ENCODE data around the gene RAD50. TPM values are rescaled to one million over a fixed set of nuclear protein-coding genes. Genes with fewer than 3 reads are reported as not detected.

The RAD50 gene
- total and polyA plus RNA-seq, 2 donors (not counting 1 experiment from before 2014, with no cell fraction given): 21.5 to 35.7 TPM

DNA sequence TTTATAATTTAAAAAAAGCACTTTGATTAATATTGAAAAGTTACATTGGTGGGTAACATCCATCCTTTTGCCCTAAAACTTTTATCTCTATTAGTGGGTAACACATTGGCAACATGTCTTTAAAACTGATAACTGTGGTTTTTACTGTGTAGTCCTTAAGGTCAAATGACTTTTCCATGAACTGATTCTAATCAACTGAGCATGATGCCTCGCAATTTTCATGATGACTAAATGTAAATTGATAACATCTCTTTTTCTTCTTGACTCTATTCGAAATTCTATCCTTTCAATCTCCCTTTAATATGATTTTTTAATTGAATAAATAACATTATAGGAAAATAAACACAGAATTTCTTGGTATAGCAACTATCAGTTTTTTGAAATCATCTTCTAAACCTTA, 7.2 kb upstream of the RAD50 start:
- TF ChIP-seq, protein P1, sequence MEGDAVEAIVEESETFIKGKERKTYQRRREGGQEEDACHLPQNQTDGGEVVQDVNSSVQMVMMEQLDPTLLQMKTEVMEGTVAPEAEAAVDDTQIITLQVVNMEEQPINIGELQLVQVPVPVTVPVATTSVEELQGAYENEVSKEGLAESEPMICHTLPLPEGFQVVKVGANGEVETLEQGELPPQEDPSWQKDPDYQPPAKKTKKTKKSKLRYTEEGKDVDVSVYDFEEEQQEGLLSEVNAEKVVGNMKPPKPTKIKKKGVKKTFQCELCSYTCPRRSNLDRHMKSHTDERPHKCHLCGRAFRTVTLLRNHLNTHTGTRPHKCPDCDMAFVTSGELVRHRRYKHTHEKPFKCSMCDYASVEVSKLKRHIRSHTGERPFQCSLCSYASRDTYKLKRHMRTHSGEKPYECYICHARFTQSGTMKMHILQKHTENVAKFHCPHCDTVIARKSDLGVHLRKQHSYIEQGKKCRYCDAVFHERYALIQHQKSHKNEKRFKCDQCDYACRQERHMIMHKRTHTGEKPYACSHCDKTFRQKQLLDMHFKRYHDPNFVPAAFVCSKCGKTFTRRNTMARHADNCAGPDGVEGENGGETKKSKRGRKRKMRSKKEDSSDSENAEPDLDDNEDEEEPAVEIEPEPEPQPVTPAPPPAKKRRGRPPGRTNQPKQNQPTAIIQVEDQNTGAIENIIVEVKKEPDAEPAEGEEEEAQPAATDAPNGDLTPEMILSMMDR (conservative IDR thresholded peaks at IDR 0.05 in 1 of 2, IDR thresholded peaks at IDR 0.05 in 1 of 2; ENCODE audit: low read depth in 1 of 2, low read length in 2 of 2): no peak
- TF ChIP-seq EZH2 (IDR thresholded peaks at IDR 0.05; ENCODE audit: low read length, missing control alignments): no peak
- Histone ChIP-seq H3K9ac (ENCODE audit: insufficient read depth, low read length) (no peak overlapping the region), H3K27me3 (ENCODE audit: control insufficient read depth, insufficient read depth, low read length) (peaks cover 2% of the 10 kb centered on the region), H4K20me1 (ENCODE audit: control insufficient read depth, extremely low read depth, insufficient read depth, low read length) (no peaks in the 10 kb centered on the region), H2AFZ (ENCODE audit: low read length) (no peak overlapping the region), H3K4me1 (ENCODE audit: control insufficient read depth, extremely low read depth, insufficient read depth, low read length) (no peaks in the 10 kb centered on the region), H3K36me3 (ENCODE audit: control insufficient read depth, insufficient read depth, low read length) (no peaks in the 10 kb centered on the region), H3K4me3 (replicated peaks in 1 of 4; ENCODE audit: control extremely low read depth in 1 of 4, insufficient read depth in 1 of 4, low read depth in 3 of 4, low read length in 4 of 4) (no peak overlapping the region), H3K4me2 (ENCODE audit: extremely low read depth, insufficient read depth, low read length) (no peak overlapping the region), H3K9me3 (ENCODE audit: control insufficient read depth, insufficient read depth, low read depth, low read length) (no peaks in the 10 kb centered on the region), H3K27ac (ENCODE audit: insufficient read depth, low read length) (no peak overlapping the region), H3K79me2 (ENCODE audit: control insufficient read depth, insufficient read depth, low read length) (no peaks in the 10 kb centered on the region)
- DNase-seq (ENCODE audit: low read depth in 2 of 2): no peak

- Histone ChIP-seq H3K27ac (ENCODE audit: insufficient read depth, low read length) (peak overlapping the region; percentile 87), H2AFZ (ENCODE audit: low read length) (peak overlapping the region; percentile 94), H4K20me1 (ENCODE audit: control insufficient read depth, extremely low read depth, insufficient read depth, low read length) (no peaks in the 10 kb centered on the region), H3K36me3 (ENCODE audit: control insufficient read depth, insufficient read depth, low read length) (peaks cover 2% of the 10 kb centered on the region), H3K9ac (ENCODE audit: insufficient read depth, low read length) (peak overlapping the region; percentile 78), H3K4me3 (replicated peaks in 1 of 4; ENCODE audit: control extremely low read depth in 1 of 4, insufficient read depth in 1 of 4, low read depth in 3 of 4, low read length in 4 of 4) (peak overlapping the region; percentile 65 to 93 (median 74)), H3K27me3 (ENCODE audit: control insufficient read depth, insufficient read depth, low read length) (peaks cover 2% of the 10 kb centered on the region), H3K4me2 (ENCODE audit: extremely low read depth, insufficient read depth, low read length) (peak overlapping the region; percentile 82), H3K79me2 (ENCODE audit: control insufficient read depth, insufficient read depth, low read length) (peaks cover 8% of the 10 kb centered on the region), H3K9me3 (ENCODE audit: control insufficient read depth, insufficient read depth, low read depth, low read length) (no peaks in the 10 kb centered on the region), H3K4me1 (ENCODE audit: control insufficient read depth, extremely low read depth, insufficient read depth, low read length) (peaks cover 2% of the 10 kb centered on the region)
- DNase-seq (ENCODE audit: low read depth in 2 of 2): no peak
- TF ChIP-seq, protein P1 (conservative IDR thresholded peaks at IDR 0.05 in 1 of 2, IDR thresholded peaks at IDR 0.05 in 1 of 2; ENCODE audit: low read depth in 1 of 2, low read length in 2 of 2): no peak
- no peak for TF ChIP-seq EZH2 (IDR thresholded peaks at IDR 0.05; ENCODE audit: low read length, missing control alignments)
Measured at GRCh38 chr5:132556153-132556762, 519 bp upstream of the RAD50 start.

GRCh38 chr5:132557478-132558172, 848 bp downstream of the RAD50 start:
- H3K4me1 ChIP-seq (ENCODE audit: control insufficient read depth, extremely low read depth, insufficient read depth, low read length): peaks cover 2% of the 10 kb centered on the region
- no peaks in the 10 kb centered on the region for H4K20me1 ChIP-seq (ENCODE audit: control insufficient read depth, extremely low read depth, insufficient read depth, low read length)
- peaks cover 8% of the 10 kb centered on the region for H3K79me2 ChIP-seq (ENCODE audit: control insufficient read depth, insufficient read depth, low read length)
- no peaks in the 10 kb centered on the region for H3K9me3 ChIP-seq (ENCODE audit: control insufficient read depth, insufficient read depth, low read depth, low read length)
- peak overlapping the region; percentile 94 for H2AFZ ChIP-seq (ENCODE audit: low read length)
- H3K4me3 ChIP-seq (replicated peaks in 1 of 4; ENCODE audit: control extremely low read depth in 1 of 4, insufficient read depth in 1 of 4, low read depth in 3 of 4, low read length in 4 of 4): peak overlapping the region; percentile 65 to 93 (median 74)
- peak overlapping the region; percentile 78 for H3K9ac ChIP-seq (ENCODE audit: insufficient read depth, low read length)
- H3K27me3 ChIP-seq (ENCODE audit: control insufficient read depth, insufficient read depth, low read length): no peaks in the 10 kb centered on the region
- peak overlapping the region; percentile 82 for H3K4me2 ChIP-seq (ENCODE audit: extremely low read depth, insufficient read depth, low read length)
- H3K36me3 ChIP-seq (ENCODE audit: control insufficient read depth, insufficient read depth, low read length): peaks cover 2% of the 10 kb centered on the region
- peak overlapping the region; percentile 87 for H3K27ac ChIP-seq (ENCODE audit: insufficient read depth, low read length)
- TF ChIP-seq EZH2 (IDR thresholded peaks at IDR 0.05; ENCODE audit: low read length, missing control alignments): no peak
- TF ChIP-seq, protein P1 (conservative IDR thresholded peaks at IDR 0.05 in 1 of 2, IDR thresholded peaks at IDR 0.05 in 1 of 2; ENCODE audit: low read depth in 1 of 2, low read length in 2 of 2): no peak
- peak; percentile 41 to 44 for DNase-seq (ENCODE audit: low read depth in 2 of 2)

All from fibroblast of lung (primary cell).